GM12874 (cell line): ENCODE measurements around the gene F2RL3.
A peak's percentile ranks its signal among the peaks of the same experiment; 100 is the strongest.

Experiments used
- CTCF ChIP-seq: IDR thresholded peaks from 2 replicates; pipeline ENCODE4 v1.5.1; 2011; ENCODE audit warnings: low read depth, mild to moderate bottlenecking, control low read depth, low read length, moderate library complexity; ENCODE audit not compliant: insufficient read depth

F2RL3 gene

GRCh38 chr19:16897029-16897855 is 8.4 kb downstream of the F2RL3 start:
- no peak for TF ChIP-seq CTCF

- no peak for TF ChIP-seq CTCF
Observed at GRCh38 chr19:16897856-16898161, 9.0 kb downstream of the F2RL3 start.

- TF ChIP-seq CTCF: no peak
Observed at GRCh38 chr19:16898361-16899015, 9.7 kb downstream of the F2RL3 start.

- TF ChIP-seq CTCF: peak; percentile 85
Observed at GRCh38 chr19:16899566-16900075, 10.8 kb downstream of the F2RL3 start.

GRCh38 chr19:16901491-16902175 is 12.8 kb downstream of the F2RL3 start:
- TF ChIP-seq CTCF: no peak

- TF ChIP-seq CTCF: no peak
Observed at GRCh38 chr19:16902545-16902944, 13.7 kb downstream of the F2RL3 start.

GRCh38 chr19:16903347-16903746 is 14.5 kb downstream of the F2RL3 start:
- TF ChIP-seq CTCF: no peak
